Measurements from ENCODE around the gene ACACA.

DNA sequence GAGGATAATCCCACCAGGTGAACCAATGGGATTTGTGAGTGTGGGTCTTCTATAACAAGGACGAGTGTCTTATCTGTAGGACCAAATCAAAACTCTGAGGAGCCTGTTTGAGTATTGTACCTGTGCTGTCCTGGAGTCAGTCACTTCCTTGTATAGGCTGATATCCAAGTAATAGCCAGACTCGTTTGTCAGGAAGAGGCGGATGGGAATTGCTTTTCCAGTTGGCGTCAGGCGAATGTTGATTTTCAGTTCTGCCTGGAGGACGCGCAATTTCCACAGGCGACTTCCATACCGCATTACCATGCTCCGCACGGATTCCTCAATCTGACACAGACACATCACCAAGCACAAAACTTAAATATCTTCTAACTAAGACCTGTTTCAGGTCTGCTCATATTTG is 218.5 kb downstream of the ACACA start:
- no peak for TF ChIP-seq CTCF (IDR thresholded peaks at IDR 0.05)
- no peak for TF ChIP-seq POLR2A (IDR thresholded peaks at IDR 0.05)

All from tibial nerve (tissue), 3 donors.